Activated CD4-positive, alpha-beta T cell treated with anti-CD3 and anti-CD28 coated beads for 36 hours (primary cell): ENCODE data around the gene DPEP3. TPM values are rescaled to one million over a fixed set of nuclear protein-coding genes. Genes with fewer than 3 reads are reported as not detected.
A peak's percentile ranks its signal among the peaks of the same experiment; 100 is the strongest.

Experiments
- ATAC-seq: fragments of 200-7000 bp; cut with Tn5 transposase; one replicate; pipeline ENCODE4 v1.10.0; 2021; ENCODE audit warnings: mild to moderate bottlenecking, moderate library complexity
- CTCF ChIA-PET: fragments of 350-600 bp; sonication (Branson Sonifier 250); formaldehyde crosslinking; loops from one replicate; lab custom pipeline; 2021; ENCODE audit warnings: antibody characterized with exemption; lab: Charles Lee
- POLR2A ChIA-PET: fragments of 350-600 bp; sonication (Branson Sonifier 250); formaldehyde crosslinking; loops from one replicate; lab custom pipeline; 2021; ENCODE audit warnings: antibody characterized with exemption, inconsistent platforms; lab: Charles Lee
- DNase-seq: peaks from one replicate; pipeline ENCODE4 v3.0.0-alpha.2; 2020
- H3K27ac Mint-ChIP-seq: one replicate; pipeline ENCODE4 v1.8.0; 2021; ENCODE audit warnings: mixed read lengths
- H3K27me3 Mint-ChIP-seq: one replicate; pipeline ENCODE4 v1.8.0; 2021; ENCODE audit warnings: mixed read lengths
- H3K36me3 Mint-ChIP-seq: one replicate; pipeline ENCODE4 v1.8.0; 2021; ENCODE audit warnings: low read depth, mixed read lengths
- H3K4me1 Mint-ChIP-seq: one replicate; pipeline ENCODE4 v1.8.0; 2021; ENCODE audit warnings: mixed read lengths
- H3K4me3 Mint-ChIP-seq: one replicate; pipeline ENCODE4 v1.8.0; 2021; ENCODE audit warnings: mild to moderate bottlenecking, moderate library complexity, mixed read lengths
- H3K9me3 Mint-ChIP-seq: one replicate; pipeline ENCODE4 v1.8.0; 2021; ENCODE audit warnings: low read depth, mixed read lengths
- intact Hi-C, 2 experiments: fragments of 100-400 bp; cut with DNase I in 1 of 2; cut with micrococcal nuclease in 1 of 2; formaldehyde crosslinking; loops; one replicate each; pipeline versions ENCODE4 v1.14.2 to v1.15.1; 2022 to 2024; cut with DNase I, micrococcal nuclease
- total RNA-seq, 2 experiments: library from RNA; stranded (reverse); gene quantifications; one replicate each; pipeline ENCODE4 v1.2.3, GENCODE V29; 2021

DPEP3 gene
- total RNA-seq, 2 experiments from 2014 or later = 0.11 TPM; not detected in 1

- no peaks in the 10 kb centered on the region for H3K9me3 Mint-ChIP-seq
- peaks cover 16% of the 10 kb centered on the region for H3K4me1 Mint-ChIP-seq
- intact Hi-C loops = no loop called here
- ChIA-PET CTCF (interaction anchor here (1.2 to 1.6 kb wide), 4 partner anchors 9 to 115 kb away, joined by 3 to 5 read pairs (median 3); no protein-coding TSS in a partner anchor), POLR2A (no interaction called here)
- no peak overlapping the region for H3K4me3 Mint-ChIP-seq
- H3K27me3 Mint-ChIP-seq = no peaks in the 10 kb centered on the region
- DNase-seq (peak; percentile 8), ATAC-seq (no peak)
- H3K36me3 Mint-ChIP-seq = peaks cover 36% of the 10 kb centered on the region
- no peak overlapping the region for H3K27ac Mint-ChIP-seq
Observed at GRCh38 chr16:67930678-67931211, 49.6 kb downstream of the DPEP3 start.

- no peak overlapping the region for H3K4me3 Mint-ChIP-seq
- DNase-seq (peak; percentile 6), ATAC-seq (no peak)
- no peaks in the 10 kb centered on the region for H3K9me3 Mint-ChIP-seq
- H3K36me3 Mint-ChIP-seq = peaks cover 30% of the 10 kb centered on the region
- intact Hi-C loops = no loop called here
- no peak overlapping the region for H3K27ac Mint-ChIP-seq
- CTCF ChIA-PET = interaction anchor here (1.0 to 1.7 kb wide), 3 partner anchors 9 to 111 kb away, joined by 3 to 5 read pairs (median 4); no protein-coding TSS in a partner anchor
- peaks cover 12% of the 10 kb centered on the region for H3K4me1 Mint-ChIP-seq
- POLR2A ChIA-PET = interaction anchor here (0.6 kb wide), 1 partner anchor 53 kb away, joined by 4 read pairs; no protein-coding TSS in a partner anchor
- H3K27me3 Mint-ChIP-seq = no peaks in the 10 kb centered on the region
Observed at GRCh38 chr16:67930191-67930590, 50.1 kb downstream of the DPEP3 start.

GRCh38 chr16:67928561-67929364, 51.5 kb downstream of the DPEP3 start:
- intact Hi-C loops = loop anchor here (1.0 kb wide), 4 partner anchors 45 to 407 kb away; no protein-coding TSS in a partner anchor
- Mint-ChIP-seq H3K4me1 (no peaks in the 10 kb centered on the region), H3K36me3 (peaks cover 16% of the 10 kb centered on the region), H3K27ac (no peak overlapping the region), H3K4me3 (no peak overlapping the region), H3K9me3 (no peaks in the 10 kb centered on the region), H3K27me3 (no peaks in the 10 kb centered on the region)
- peak; percentile 89 for DNase-seq
- ATAC-seq = peak; percentile 92
- ChIA-PET CTCF (interaction anchor here (0.6 to 1.9 kb wide), 16 partner anchors 9 to 408 kb away, joined by 3 to 21 read pairs (median 4); partner anchors contain the start of gene NRN1L), POLR2A (no interaction called here)

- intact Hi-C loops = loop anchor here (1.0 kb wide), 4 partner anchors 45 to 407 kb away; no protein-coding TSS in a partner anchor
- ATAC-seq (peak; percentile 5), DNase-seq (peak; percentile 6)
- Mint-ChIP-seq H3K27me3 (no peaks in the 10 kb centered on the region), H3K36me3 (peaks cover 13% of the 10 kb centered on the region), H3K9me3 (no peaks in the 10 kb centered on the region), H3K4me3 (no peak overlapping the region), H3K27ac (no peak overlapping the region), H3K4me1 (no peaks in the 10 kb centered on the region)
- POLR2A ChIA-PET = no interaction called here
- CTCF ChIA-PET = interaction anchor here (0.6 to 1.9 kb wide), 11 partner anchors 9 to 407 kb away, joined by 3 to 21 read pairs (median 4); partner anchors contain the start of gene NRN1L
Observed at GRCh38 chr16:67928147-67928546, 52.2 kb downstream of the DPEP3 start.

DNA sequence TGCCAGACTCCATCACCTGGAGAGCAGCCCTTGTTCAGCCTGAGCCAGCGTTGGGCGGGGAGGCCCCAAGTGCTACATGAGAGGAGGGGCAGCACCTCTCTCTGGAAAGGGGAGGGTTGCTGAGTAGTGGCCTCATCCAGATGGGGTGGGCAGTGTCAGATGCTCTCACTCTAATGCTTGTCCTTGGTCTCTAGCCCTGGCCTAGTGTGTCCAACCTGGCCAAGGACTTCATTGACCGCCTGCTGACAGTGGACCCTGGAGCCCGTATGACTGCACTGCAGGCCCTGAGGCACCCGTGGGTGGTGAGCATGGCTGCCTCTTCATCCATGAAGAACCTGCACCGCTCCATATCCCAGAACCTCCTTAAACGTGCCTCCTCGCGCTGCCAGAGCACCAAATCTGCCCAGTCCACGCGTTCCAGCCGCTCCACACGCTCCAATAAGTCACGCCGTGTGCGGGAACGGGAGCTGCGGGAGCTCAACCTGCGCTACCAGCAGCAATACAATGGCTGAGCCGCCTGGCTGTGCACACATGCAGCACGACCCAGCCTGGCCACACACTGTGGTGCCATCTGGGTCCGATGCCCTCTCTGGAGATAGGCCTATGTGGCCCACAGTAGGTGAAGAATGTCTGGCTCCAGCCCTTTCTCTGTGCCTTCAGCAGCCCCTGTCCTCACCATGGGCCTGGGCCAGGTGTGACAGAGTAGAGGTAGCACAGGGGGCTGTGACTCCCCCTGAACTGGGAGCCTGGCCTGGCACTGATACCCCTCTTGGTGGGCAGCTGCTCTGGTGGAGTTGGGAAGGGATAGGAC, 53.0 kb downstream of the DPEP3 start:
- Mint-ChIP-seq H3K4me3 (no peak overlapping the region), H3K27ac (no peak overlapping the region), H3K36me3 (peaks cover 10% of the 10 kb centered on the region), H3K4me1 (peaks cover 3% of the 10 kb centered on the region), H3K9me3 (no peaks in the 10 kb centered on the region), H3K27me3 (no peaks in the 10 kb centered on the region)
- ChIA-PET CTCF (interaction anchor here (0.7 to 1.5 kb wide), 5 partner anchors 8 to 111 kb away, joined by 3 to 7 read pairs (median 4); no protein-coding TSS in a partner anchor), POLR2A (no interaction called here)
- DNase-seq (no peak), ATAC-seq (no peak)
- intact Hi-C loops = no loop called here

GRCh38 chr16:67926181-67926750, 54.0 kb downstream of the DPEP3 start:
- ChIA-PET POLR2A (no interaction called here), CTCF (interaction anchor here (0.6 to 3.0 kb wide), 6 partner anchors 9 to 113 kb away, joined by 3 to 17 read pairs (median 5); no protein-coding TSS in a partner anchor)
- intact Hi-C loops = no loop called here
- DNase-seq = no peak
- Mint-ChIP-seq H3K27ac (peak overlapping the region; percentile 3), H3K4me1 (peaks cover 11% of the 10 kb centered on the region), H3K27me3 (no peaks in the 10 kb centered on the region), H3K36me3 (peaks cover 4% of the 10 kb centered on the region), H3K9me3 (no peaks in the 10 kb centered on the region), H3K4me3 (no peak overlapping the region)
- ATAC-seq = no peak

Other genes with a start within 250 kb of the DPEP3 start
- 10 to 100 TPM; 15.6 to 18.0 TPM for gene RANBP10, start 173.9 kb downstream of the DPEP3 start, total RNA-seq
- 1 to 10 TPM in 1 of 2 experiments, under 1 TPM in 1; 0.62 to 1.1 TPM for gene TSNAXIP1, start 173.6 kb downstream of the DPEP3 start, total RNA-seq
- gene THAP11, start 138.2 kb downstream of the DPEP3 start, total RNA-seq = 10 to 100 TPM; 31.8 to 34.5 TPM
- gene NUTF2, start 133.6 kb downstream of the DPEP3 start, total RNA-seq = 100 to 1,000 TPM; 156 to 249 TPM
- gene CENPT, start 132.8 kb downstream of the DPEP3 start, total RNA-seq = 10 to 100 TPM; 34.9 to 48.6 TPM
- 10 to 100 TPM; 92.8 to 96.9 TPM for gene EDC4, start 107.4 kb downstream of the DPEP3 start, total RNA-seq
- gene NRN1L, start 95.6 kb downstream of the DPEP3 start, total RNA-seq = not detected
- gene PSKH1, start 87.2 kb downstream of the DPEP3 start, total RNA-seq = 10 to 100 TPM; 11.7 to 11.9 TPM
- gene CTRL, start 48.6 kb downstream of the DPEP3 start, total RNA-seq = 1 to 10 TPM; 2.5 to 3.5 TPM
- gene PSMB10, start 43.6 kb downstream of the DPEP3 start, total RNA-seq = 100 to 1,000 TPM; 123 to 195 TPM
- gene LCAT, start 36.4 kb downstream of the DPEP3 start, total RNA-seq = 1 to 10 TPM; 9.1 to 9.9 TPM
- gene SLC12A4, start 11.9 kb downstream of the DPEP3 start, total RNA-seq = 10 to 100 TPM; 21.8 to 25.8 TPM
- 1 to 10 TPM; 3.2 to 3.8 TPM for gene DPEP2, start 19.0 kb upstream of the DPEP3 start, total RNA-seq
- gene DPEP2NB, start 35.4 kb upstream of the DPEP3 start, total RNA-seq = not detected
- gene DDX28, start 42.7 kb upstream of the DPEP3 start, total RNA-seq = 10 to 100 TPM; 13.7 to 17.1 TPM
- 10 to 100 TPM; 29.5 to 33.1 TPM for gene DUS2, start 42.8 kb upstream of the DPEP3 start, total RNA-seq
- 10 to 100 TPM; 68.4 to 81.2 TPM for gene NFATC3, start 104.9 kb upstream of the DPEP3 start, total RNA-seq